GM19455 (cell line): ENCODE measurements around the gene NUMB.
"Not testable (repeated sequence)": the region's sequence is repeated elsewhere in the genome, so short reads cannot be mapped to it uniquely, and the experiment has no call there.

Experiments used
- ATAC-seq: cut with Tn5 transposase; IDR thresholded peaks from one replicate; pipeline ENCODE4 v1.9.1; 2021; ENCODE audit not compliant: unreplicated experiment

NUMB gene

GRCh38 chr14:73365727-73366126 lies 92.6 kb downstream of the NUMB start:
- no peak for ATAC-seq

- no peak for ATAC-seq
Observed at GRCh38 chr14:73364559-73364958, 93.8 kb downstream of the NUMB start.

GRCh38 chr14:73359445-73359844 lies 98.9 kb downstream of the NUMB start:
- no peak for ATAC-seq

DNA sequence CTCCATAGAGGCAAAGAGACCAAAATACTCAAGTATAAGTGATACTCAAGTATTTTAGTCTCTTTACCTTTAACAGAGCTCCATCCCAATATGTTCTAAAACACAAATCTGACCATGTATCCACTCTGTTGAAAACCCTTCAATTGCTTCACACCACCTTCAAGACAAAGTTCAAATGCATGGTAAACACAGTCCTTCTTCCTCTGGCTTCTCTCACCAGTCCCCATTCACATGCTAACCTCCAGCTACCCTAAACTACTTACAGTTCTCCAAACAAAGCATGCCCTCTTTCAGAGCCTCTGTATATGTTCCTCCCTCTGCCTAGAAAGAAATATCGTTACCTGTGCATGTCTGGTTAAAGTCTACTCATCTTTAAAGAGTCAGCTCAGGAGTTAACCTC lies 100.2 kb downstream of the NUMB start:
- no peak for ATAC-seq

DNA sequence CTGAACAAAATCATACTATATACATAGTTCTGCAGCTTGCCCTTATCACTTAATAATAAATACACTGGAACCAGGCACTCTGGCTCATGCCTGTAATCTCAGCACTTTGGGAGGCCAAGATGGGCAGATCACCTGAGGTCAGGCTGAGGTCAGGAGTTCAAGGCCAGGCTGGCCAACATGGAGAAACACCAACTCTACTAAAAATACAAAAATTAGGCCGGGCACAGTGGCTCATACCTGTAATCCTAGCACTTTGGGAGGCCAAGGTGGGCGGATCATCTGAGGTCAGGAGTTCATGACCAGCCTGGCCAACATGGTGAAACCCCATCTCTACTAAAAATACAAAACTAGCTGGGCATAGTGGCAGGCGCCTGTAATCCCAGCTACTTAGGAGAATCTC lies 109.3 kb downstream of the NUMB start:
- ATAC-seq = not testable (repeated sequence)

DNA sequence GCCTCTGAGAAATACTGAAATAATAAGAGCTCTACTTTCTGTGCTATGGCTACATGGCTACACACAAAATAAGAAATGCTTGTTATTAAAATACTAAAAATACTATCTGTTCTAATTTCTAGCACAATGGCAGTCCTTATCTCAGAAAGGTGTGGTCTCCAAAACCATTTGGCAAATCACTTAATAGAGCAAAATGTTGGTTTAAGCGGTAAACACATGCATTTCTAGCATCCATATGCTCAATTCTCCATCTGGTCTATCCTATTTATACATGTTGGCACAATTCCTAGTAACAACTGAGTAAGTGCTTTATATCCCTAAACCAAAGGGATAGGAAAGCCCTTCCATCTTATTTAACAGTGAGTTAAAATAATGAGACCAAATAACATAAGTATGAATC lies 114.0 kb downstream of the NUMB start:
- no peak for ATAC-seq

DNA sequence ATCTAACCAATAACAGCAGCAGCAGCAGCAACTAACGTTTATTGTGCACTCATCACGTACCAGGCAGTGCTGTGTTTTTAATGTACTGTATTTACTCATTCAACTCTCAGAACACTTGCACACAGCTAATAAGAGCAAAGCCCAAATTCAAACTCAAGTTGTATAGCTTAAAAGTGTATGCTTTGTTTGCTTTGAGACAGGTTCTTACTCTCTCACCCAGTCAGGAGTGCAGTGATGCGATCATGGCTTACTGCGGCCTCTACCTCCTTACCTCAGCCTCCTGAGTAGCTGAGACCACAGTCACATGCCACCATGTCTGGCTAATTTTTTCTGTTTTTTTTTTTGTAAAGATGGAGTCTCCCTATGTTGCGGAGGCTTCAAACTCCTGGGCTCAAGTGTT lies 115.7 kb downstream of the NUMB start:
- no peak for ATAC-seq

- ATAC-seq = no peak
Observed at GRCh38 chr14:73339846-73340595, 118.3 kb downstream of the NUMB start.

DNA sequence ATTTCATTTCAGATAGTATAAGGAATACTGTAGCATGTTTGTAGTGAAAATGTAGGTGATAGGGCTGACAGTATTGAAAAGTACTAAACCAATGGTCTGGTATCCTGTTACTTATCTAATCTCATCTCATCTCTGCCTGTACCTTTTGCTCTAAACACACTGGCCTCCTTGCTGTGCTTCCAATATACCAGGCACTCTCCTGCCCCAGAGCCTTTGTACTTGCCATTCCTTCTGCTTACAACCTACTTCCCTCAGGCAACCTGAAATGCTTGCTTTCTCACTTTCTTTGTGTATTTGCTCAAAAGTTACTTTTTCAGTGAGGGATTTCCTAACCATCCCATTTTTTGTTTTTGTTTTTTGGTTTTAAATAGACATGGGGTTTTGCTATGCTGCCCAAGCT lies 119.1 kb downstream of the NUMB start:
- ATAC-seq = no peak

DNA sequence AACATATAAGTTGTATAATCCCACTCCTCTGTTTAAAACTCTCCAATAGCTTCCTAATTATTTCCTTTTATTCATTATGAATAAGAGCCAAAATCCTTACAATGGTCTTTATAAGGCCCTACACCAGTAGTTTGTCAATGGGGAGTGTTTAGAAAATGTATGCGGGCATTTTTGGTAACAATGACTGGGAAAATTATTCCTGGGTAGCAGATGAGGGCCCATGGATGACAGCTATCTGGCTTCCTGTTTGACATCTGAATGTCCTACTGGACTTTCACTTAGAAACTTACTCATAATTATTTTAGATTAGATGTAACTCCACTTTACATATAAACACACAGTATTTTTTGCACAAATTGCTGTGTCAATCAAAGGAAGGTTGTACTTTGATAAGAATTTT lies 119.8 kb downstream of the NUMB start:
- no peak for ATAC-seq

DNA sequence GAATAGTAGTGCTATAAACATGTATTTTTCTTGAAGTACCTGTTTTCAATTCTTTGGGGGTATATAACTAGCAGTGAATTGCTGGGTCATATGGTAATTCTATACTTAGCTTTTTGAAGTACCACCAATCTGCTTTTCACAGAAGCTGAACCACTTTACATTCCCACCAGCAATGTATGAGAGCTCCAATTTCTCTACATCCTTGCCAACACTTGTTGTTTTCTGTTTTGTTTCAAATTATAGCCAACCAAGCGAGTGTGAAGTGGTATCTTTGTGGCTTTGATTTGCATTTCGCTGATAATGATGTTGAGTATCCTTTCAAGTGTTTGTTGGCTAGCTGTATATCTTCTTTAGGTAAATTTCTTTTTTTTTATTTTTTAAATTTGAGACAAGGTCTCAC lies 125.3 kb downstream of the NUMB start:
- no peak for ATAC-seq

GRCh38 chr14:73325630-73326299 lies 132.6 kb downstream of the NUMB start:
- ATAC-seq = no peak

DNA sequence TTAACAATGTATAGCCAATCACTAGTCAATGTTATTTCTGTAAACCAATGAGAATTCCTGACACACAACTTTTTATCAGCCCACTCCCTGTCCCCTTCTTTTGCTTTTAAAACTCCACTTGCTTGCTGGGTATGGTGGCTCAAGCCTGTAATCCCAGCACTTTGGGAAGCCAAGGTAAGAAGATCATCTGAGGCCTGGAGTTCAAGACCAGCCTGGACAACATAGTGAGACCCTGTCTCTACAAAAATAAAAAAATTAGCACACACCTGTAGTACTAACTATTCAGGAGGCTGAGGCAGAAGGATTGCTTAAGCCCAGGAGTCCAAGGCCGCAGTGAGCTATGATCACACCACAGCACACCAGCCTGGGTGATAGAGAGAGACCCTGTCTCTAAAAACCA lies 133.3 kb downstream of the NUMB start:
- ATAC-seq = no peak

DNA sequence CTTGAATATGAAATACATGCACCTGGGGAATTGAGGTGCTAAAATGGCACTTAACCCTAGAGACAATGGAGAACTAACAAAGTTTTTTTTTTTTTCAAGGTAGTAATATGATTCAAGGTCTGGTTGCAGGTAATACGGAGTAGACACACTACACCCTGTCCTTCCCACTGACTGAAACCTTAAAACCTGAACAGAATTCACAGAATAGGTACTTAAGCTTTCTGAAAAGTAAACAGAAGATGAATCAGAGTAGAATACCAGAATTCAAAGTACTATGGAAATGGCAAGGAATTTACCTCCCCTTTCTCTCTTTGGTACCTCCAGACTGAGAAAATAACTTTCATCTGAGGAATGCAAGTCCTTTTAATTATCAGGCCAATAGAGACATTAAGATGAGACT lies 133.8 kb downstream of the NUMB start:
- ATAC-seq = no peak

GRCh38 chr14:73323896-73324399 lies 134.4 kb downstream of the NUMB start:
- ATAC-seq = no peak

GRCh38 chr14:73313151-73313550 lies 145.2 kb downstream of the NUMB start:
- no peak for ATAC-seq

DNA sequence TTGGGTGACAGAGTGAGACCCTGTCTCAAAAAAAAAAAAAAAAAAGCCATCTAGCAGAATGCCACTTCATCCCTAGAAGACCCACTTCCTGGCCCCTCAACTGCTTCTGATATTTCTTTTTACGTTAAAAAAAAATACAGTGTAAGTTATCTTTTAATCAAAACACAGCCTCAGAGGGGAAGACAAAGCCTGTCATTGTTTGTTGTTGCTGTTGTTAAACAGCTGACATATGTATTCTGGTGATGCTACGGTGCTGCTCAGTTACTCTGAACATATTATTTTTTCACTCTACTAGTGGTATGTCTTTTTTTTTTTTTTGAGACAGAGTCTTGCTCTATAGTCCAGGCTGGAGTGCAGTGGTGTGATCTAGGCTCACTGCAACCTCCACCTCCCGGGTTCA lies 145.7 kb downstream of the NUMB start:
- ATAC-seq = no peak

- ATAC-seq = no peak
Observed at GRCh38 chr14:73311708-73312030, 146.7 kb downstream of the NUMB start.

DNA sequence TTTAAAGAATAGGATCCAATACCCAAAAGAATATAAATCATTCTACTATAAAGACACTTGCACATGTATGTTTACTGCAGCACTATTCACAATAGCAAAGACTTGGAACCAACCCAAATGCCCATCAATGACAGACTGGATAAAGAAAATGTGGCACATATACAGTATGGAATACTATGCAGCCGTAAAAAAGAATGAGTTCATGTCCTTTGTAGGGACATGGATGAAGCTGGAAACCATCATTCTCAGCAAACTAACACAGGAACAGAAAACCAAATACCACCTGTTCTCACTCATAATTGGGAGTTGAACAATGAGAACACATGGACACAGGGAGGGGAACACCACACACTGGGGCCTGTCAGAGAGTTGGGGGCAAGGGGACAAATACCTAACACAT lies 149.1 kb downstream of the NUMB start:
- not testable (repeated sequence) for ATAC-seq

- ATAC-seq = no peak
Observed at GRCh38 chr14:73307261-73307660, 151.1 kb downstream of the NUMB start.

DNA sequence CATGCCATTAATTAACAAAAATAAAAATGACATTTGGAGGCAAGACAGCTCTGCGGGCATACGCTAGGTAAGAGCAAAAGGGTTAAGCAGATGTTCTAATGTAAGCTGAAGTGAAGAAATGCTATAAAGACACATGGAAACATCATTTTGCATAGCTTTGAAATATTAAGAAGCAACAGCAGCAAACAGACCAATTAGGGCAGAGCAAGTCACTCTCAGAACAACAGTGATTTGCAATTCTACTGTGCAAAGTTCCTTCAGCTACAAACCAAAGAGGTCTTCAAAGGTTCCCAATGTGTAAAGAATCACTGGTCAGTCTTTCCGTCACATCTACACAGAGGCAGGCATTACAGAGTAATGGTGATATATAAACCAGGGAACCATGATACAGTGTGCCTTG lies 152.8 kb downstream of the NUMB start:
- no peak for ATAC-seq

- ATAC-seq = no peak
Observed at GRCh38 chr14:73295198-73295796, 163.0 kb downstream of the NUMB start.
